ENCODE measurements around the gene ZWILCH. TPM values are rescaled to one million over a fixed set of nuclear protein-coding genes. Genes with fewer than 3 reads are reported as not detected.

ZWILCH gene
- total and polyA plus RNA-seq, 5 donors = 0.95 to 3.7 (median 2.3) TPM

DNA sequence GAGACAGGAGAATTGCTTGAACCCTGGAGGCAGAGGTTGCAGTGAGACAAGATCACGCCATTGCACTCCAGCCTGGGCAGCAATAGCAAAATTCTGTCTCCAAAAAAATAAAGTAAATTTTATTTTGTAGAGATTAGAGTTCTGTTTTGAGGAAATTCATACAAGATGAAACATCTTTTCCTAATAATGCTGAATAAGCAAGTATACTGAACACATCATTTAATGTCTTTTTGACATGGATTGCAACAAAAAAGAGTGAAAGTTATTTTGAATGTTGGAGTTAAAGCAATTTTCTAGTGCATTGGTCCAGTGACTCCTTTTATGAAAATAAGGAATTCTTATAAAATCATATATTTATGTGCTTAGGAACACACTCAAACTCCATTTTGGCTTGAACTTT, 40.1 kb downstream of the ZWILCH start:
- no peak overlapping the region for H3K4me3 ChIP-seq (ENCODE audit: low read length)
- DNase-seq (no peak), ATAC-seq (no peak)
- H3K4me1 ChIP-seq (ENCODE audit: control insufficient read depth, insufficient read depth, low read length) = no peaks in the 10 kb centered on the region
- H3K9me3 ChIP-seq (ENCODE audit: control insufficient read depth, low read length) = no peaks in the 10 kb centered on the region
- 98% methylated on average over 1 of the region's 1 CpG for WGBS
- H3K27ac ChIP-seq (ENCODE audit: low read length) = no peak overlapping the region
- intact Hi-C loops (cut with DNase I) = no loop called here
- no peaks in the 10 kb centered on the region for H3K27me3 ChIP-seq (ENCODE audit: control insufficient read depth, insufficient read depth)

DNA sequence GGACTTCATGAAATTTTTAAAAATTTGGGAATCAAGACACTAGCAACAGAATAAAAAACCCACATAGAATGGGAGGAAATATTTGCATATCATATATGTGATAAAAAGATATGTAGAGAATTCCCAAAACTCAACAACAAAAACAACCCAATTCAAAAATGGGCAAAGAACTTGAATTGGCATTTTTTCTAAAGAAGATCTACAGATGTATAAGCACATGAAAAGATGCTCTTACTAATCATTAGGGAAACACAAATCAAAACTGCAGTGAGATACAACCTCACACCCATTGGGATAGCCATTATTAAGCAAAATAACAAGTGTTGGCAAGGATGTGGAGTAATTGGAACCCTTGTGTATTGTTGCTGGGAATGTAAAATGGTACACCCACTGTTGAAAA, 50.6 kb downstream of the ZWILCH start:
- no peaks in the 10 kb centered on the region for H3K9me3 ChIP-seq (ENCODE audit: control insufficient read depth, low read length)
- ATAC-seq (no peak), DNase-seq (no peak)
- no peak overlapping the region for H3K27ac ChIP-seq (ENCODE audit: low read length)
- intact Hi-C loops (cut with DNase I) = no loop called here
- no peak overlapping the region for H3K4me3 ChIP-seq (ENCODE audit: low read length)
- no peaks in the 10 kb centered on the region for H3K27me3 ChIP-seq (ENCODE audit: control insufficient read depth, insufficient read depth)
- no peaks in the 10 kb centered on the region for H3K4me1 ChIP-seq (ENCODE audit: control insufficient read depth, insufficient read depth, low read length)

DNA sequence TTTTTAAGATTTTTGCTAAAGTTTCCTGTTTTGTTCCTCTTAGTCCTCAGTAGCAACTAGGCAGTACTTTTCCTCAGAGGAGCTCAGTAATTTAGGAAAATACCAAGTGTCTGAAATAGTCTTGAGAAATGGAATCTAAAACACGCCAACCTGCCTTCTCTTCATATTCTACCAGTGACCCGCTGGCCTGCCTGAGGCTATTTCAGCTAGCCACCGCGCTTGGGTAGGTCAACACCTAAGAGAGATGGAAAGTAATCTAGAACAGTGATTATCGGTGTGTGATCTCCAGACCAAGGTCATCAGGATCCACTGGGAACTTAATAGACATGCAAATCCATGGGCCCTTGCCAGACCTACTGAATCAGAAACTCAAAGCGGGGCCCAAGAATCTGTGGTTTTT, 53.1 kb downstream of the ZWILCH start:
- 95% methylated on average over 6 of the region's 6 CpGs for WGBS
- Histone ChIP-seq H3K27ac (ENCODE audit: low read length) (no peak overlapping the region), H3K4me1 (ENCODE audit: control insufficient read depth, insufficient read depth, low read length) (no peaks in the 10 kb centered on the region), H3K4me3 (ENCODE audit: low read length) (no peak overlapping the region), H3K27me3 (ENCODE audit: control insufficient read depth, insufficient read depth) (no peaks in the 10 kb centered on the region), H3K9me3 (ENCODE audit: control insufficient read depth, low read length) (no peaks in the 10 kb centered on the region)
- intact Hi-C loops (cut with DNase I) = no loop called here
- ATAC-seq (no peak), DNase-seq (no peak)

DNA sequence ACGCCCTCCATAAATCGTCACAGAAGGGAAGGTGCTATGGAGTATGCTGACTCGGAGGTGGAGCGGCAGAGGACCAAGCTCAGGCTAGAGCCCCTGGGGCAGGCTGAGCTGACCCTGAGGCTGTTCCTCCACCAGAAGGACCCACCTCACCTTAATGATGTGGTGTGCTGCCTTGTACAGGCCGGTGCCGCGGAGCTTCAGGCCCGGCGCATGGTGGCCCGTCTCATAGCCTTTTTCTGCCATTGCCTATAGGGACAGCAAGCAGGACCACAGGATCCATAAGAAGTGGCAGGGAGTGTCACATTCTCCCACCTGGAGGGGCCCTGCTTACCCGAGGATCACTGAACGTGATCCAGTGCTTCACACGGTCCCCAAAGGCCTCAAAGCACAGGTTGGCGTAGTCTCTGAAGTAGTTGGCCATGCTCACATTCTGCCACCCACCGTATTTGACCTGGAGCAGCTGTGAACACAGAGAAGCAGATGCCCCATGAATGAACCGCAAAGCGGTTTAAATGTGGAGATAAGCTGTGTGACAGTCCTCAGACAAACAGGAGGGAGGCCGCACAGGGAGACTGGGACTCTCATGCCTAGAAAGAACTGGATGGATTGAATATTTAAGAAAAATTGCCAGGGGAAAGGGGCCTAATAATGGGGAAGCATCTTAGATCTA, 55.9 kb downstream of the ZWILCH start:
- no peaks in the 10 kb centered on the region for H3K9me3 ChIP-seq (ENCODE audit: control insufficient read depth, low read length)
- H3K27me3 ChIP-seq (ENCODE audit: control insufficient read depth, insufficient read depth) = no peaks in the 10 kb centered on the region
- ATAC-seq (no peak), DNase-seq (no peak)
- H3K27ac ChIP-seq (ENCODE audit: low read length) = no peak overlapping the region
- no peaks in the 10 kb centered on the region for H3K4me1 ChIP-seq (ENCODE audit: control insufficient read depth, insufficient read depth, low read length)
- no peak overlapping the region for H3K4me3 ChIP-seq (ENCODE audit: low read length)
- intact Hi-C loops (cut with DNase I) = no loop called here
- WGBS = 91% methylated on average over 18 of the region's 18 CpGs

DNA sequence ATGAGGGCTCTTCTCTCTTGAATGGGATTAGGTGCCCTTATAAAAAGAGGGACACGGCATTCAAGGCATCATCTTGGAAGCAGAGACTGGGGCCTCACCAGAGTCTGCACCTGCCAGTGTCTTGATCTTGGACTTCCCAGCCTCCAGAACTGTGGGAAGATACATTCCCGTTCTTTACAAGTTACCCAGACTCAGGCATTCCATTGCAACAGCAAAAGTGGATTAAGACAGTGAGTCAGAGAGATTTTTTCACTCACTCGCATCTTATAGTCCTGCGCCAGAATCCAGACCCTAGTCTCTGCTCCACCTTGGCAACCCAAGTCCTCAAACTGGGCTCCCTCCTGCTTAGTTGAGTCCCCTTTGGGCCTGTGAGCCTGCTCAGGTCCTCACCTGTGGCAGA, 58.0 kb downstream of the ZWILCH start:
- WGBS = 88% methylated on average over 4 of the region's 4 CpGs
- intact Hi-C loops (cut with DNase I) = no loop called here

DNA sequence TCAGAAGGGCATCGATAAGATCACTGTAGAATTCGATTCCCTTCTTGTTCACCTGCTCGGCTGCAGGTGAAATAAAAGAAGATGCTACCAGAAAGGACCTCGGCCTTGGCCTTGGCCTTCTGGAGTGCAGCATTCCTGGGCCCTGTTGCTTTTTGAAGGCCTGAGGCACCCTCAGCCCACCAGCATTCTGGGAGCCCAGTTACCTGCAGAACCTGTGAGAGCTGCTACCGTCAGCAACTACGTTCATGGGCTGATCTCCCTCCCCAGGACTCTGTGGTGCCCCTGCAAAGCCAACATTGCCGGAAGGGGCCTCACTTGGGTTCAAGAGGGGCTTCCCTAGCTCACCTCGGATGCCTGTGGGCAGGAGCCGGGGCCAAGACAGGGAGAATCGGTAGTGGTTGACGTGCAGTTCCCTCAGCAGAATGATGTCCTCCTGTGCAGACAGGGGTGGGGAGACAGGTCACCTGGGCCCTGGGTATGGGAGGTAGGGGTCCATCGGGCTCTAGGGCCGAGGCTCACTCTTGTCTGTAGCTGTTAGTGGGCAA, 58.5 kb downstream of the ZWILCH start:
- ATAC-seq (no peak), DNase-seq (no peak)
- no peak overlapping the region for H3K27ac ChIP-seq (ENCODE audit: low read length)
- H3K4me1 ChIP-seq (ENCODE audit: control insufficient read depth, insufficient read depth, low read length) = no peaks in the 10 kb centered on the region
- no peaks in the 10 kb centered on the region for H3K27me3 ChIP-seq (ENCODE audit: control insufficient read depth, insufficient read depth)
- 93% methylated on average over 13 of the region's 13 CpGs for WGBS
- no peak overlapping the region for H3K4me3 ChIP-seq (ENCODE audit: low read length)
- H3K9me3 ChIP-seq (ENCODE audit: control insufficient read depth, low read length) = no peaks in the 10 kb centered on the region
- intact Hi-C loops (cut with DNase I) = no loop called here

More for the DNA sequence above, 58.0 kb downstream of the ZWILCH start:
- H3K9me3 ChIP-seq (ENCODE audit: control insufficient read depth, low read length) = no peaks in the 10 kb centered on the region
- H3K27ac ChIP-seq (ENCODE audit: low read length) = no peak overlapping the region
- no peak overlapping the region for H3K4me3 ChIP-seq (ENCODE audit: low read length)
- H3K27me3 ChIP-seq (ENCODE audit: control insufficient read depth, insufficient read depth) = no peaks in the 10 kb centered on the region
- DNase-seq = no peak
- H3K4me1 ChIP-seq (ENCODE audit: control insufficient read depth, insufficient read depth, low read length) = no peaks in the 10 kb centered on the region
- no peak for ATAC-seq

DNA sequence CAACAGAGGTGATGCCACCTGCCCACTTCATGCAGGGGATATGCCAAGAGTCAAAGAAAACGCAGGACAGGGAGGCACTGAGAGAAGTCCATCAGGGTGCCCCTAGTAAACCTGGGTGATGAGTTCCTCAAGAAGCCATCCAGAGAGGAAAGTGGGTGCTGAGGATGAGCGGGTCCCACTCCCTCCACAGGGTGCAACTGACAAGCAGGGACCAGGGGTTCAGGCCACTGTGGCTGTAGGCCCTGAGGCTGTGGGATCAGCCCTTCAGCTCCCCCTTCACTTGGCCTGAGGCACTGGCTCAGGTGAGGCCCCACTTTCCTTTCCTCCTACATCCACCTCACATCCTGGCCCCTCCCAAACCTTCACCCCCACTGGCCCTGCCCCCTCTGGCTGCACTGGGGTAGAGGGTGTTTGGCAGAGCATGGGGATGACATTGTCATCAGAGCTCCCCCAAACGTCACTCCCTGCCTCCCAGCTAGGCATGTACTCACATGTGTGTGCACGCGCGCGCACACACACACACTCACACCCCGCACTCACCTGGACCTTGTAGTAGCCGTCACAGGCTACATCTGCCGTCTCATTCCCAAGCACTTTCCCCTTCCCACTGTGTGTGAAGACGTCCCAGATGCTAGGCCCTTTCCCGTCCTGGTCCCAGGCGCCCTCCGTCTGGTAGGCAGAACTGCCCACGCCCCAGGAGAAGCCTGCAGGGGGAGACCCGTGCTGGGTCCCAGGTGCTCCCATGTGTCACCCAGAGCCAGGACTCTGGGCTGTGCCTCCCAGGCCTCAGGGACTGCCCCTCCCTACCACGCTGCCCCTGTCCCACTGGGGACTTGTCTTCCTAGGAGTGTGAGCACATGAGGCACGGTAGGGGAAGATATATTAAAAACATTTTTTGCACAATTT, 59.3 kb downstream of the ZWILCH start:
- 86% methylated on average over 18 of the region's 18 CpGs for WGBS
- Histone ChIP-seq H3K9me3 (ENCODE audit: control insufficient read depth, low read length) (no peaks in the 10 kb centered on the region), H3K4me1 (ENCODE audit: control insufficient read depth, insufficient read depth, low read length) (no peaks in the 10 kb centered on the region), H3K27me3 (ENCODE audit: control insufficient read depth, insufficient read depth) (no peaks in the 10 kb centered on the region), H3K27ac (ENCODE audit: low read length) (no peak overlapping the region), H3K4me3 (ENCODE audit: low read length) (no peak overlapping the region)
- ATAC-seq (no peak), DNase-seq (no peak)
- intact Hi-C loops (cut with DNase I) = no loop called here

DNA sequence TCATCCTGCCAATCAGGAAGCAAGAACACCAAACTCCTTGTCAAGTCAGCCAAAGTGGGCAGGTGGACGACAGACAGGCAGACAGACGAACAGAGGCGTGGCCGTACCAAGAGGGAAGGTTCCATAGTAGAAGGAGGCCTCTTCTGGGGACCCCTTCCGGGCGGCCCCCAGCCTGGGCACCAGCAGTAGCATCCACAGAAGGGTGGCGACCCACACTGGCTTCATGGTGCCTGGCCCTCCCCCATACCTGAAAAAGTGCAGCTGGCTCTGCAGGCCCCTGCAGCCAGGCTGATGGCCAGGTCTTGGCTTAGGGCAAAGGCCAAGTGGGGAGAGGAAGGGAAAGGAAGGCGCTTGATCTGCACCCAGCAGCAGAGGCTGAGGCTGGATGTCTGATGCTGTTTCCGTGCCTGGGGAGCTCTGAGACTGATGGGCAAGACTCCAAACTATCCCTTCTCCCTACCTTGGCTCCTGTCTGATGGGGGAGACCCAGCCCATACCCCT, 60.1 kb downstream of the ZWILCH start:
- 85% methylated on average over 9 of the region's 9 CpGs for WGBS
- no peak for ATAC-seq
- no peaks in the 10 kb centered on the region for H3K9me3 ChIP-seq (ENCODE audit: control insufficient read depth, low read length)
- no peak overlapping the region for H3K27ac ChIP-seq (ENCODE audit: low read length)
- no peak overlapping the region for H3K4me3 ChIP-seq (ENCODE audit: low read length)
- no peaks in the 10 kb centered on the region for H3K27me3 ChIP-seq (ENCODE audit: control insufficient read depth, insufficient read depth)
- DNase-seq = no peak
- intact Hi-C loops (cut with DNase I) = no loop called here
- H3K4me1 ChIP-seq (ENCODE audit: control insufficient read depth, insufficient read depth, low read length) = no peaks in the 10 kb centered on the region

DNA sequence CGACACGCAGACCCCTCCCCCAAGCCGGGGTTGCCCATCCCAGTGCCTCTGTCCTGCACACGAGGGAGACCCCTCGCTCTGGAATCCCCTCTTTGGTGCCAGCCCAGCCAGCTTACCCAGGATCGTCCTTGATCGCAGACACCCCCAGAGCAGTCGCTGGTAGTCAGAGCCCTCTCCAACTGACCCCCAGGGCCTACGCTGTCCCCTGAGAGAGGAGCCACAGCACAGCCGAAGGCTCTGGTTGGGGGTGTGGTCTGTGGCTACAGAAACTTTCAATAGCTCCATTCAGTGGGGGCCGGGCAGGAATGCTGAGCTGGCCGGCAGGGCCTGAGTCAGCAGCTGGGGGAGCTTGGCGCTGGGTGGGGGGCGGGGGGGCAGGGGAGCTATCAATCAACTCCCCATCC, 60.6 kb downstream of the ZWILCH start, which contains the start of gene LCTL:
Gene LCTL, minus strand, starts transcription at position 258 of the 404 bp plus-strand sequence. CDS start 633 bp downstream, outside the sequence.
- WGBS = 57% methylated on average over 14 of the region's 14 CpGs
- H3K27me3 ChIP-seq (ENCODE audit: control insufficient read depth, insufficient read depth) = no peaks in the 10 kb centered on the region
- no peak within 1 kb of the TSS for H3K27ac ChIP-seq (ENCODE audit: low read length)
- no peak within 1 kb of the TSS for H3K4me3 ChIP-seq (ENCODE audit: low read length)
- ATAC-seq (peak in 1 of 2 donors; percentile 22), DNase-seq (no peak)
- H3K4me1 ChIP-seq (ENCODE audit: control insufficient read depth, insufficient read depth, low read length) = no peaks in the 10 kb centered on the region
- H3K9me3 ChIP-seq (ENCODE audit: control insufficient read depth, low read length) = no peaks in the 10 kb centered on the region
- intact Hi-C loops (cut with DNase I) = no loop called here

DNA sequence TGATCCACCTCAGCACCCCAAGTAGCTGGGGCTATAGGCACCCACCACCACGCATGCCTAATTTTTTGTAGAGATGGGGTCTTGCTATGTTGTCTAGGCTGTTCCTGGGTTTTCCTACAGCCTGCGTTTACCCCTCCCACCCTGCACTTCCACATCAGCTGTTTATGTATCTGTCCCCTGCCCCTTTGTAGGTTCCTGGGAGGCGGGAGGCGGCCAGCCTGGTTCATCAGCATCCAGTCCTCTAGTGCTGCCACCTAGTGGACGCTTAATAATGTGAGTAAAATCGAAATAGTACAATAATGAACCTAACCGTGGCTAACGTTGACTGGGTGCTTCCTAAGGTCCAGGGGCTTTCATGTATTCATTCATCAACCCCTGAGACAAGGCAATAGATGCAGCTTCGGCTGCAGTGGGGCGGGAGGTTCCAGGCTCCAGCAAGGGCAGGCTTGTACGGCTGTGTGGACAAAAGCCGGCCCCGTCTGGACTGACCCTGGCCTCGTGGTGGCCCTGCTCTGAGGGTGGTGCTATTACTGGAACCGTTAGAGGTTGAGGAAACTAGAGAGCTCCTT, 61.9 kb downstream of the ZWILCH start:
- H3K4me3 ChIP-seq (ENCODE audit: low read length) = no peak overlapping the region
- ATAC-seq (peak; percentile 45 to 54), DNase-seq (peak; percentile 68 to 81 (median 72))
- 31% methylated on average over 15 of the region's 15 CpGs for WGBS
- H3K27me3 ChIP-seq (ENCODE audit: control insufficient read depth, insufficient read depth) = no peaks in the 10 kb centered on the region
- intact Hi-C loops (cut with DNase I) = no loop called here
- no peak overlapping the region for H3K27ac ChIP-seq (ENCODE audit: low read length)
- no peaks in the 10 kb centered on the region for H3K4me1 ChIP-seq (ENCODE audit: control insufficient read depth, insufficient read depth, low read length)
- no peaks in the 10 kb centered on the region for H3K9me3 ChIP-seq (ENCODE audit: control insufficient read depth, low read length)

DNA sequence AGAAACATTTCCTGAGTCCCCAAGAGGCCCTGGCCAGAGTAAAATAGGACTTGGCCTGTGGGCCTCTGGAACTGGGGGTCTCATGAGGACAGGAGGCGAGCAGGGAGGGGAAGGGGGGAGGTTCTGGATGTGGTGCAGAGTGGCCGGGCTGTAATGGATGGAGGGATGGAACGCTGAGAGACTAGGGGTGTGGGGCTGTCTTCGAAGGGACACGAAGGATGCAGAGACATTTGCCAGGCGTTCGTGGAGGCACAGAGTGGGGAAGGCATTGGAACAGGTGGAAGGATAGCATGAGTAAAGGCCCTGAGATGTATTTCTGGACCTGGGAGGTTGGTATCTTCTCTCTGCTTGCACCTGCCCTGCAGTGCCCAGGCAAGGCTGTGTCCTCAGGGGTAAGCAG, 62.8 kb downstream of the ZWILCH start:
- Histone ChIP-seq H3K27me3 (ENCODE audit: control insufficient read depth, insufficient read depth) (no peaks in the 10 kb centered on the region), H3K27ac (ENCODE audit: low read length) (no peak overlapping the region), H3K4me3 (ENCODE audit: low read length) (no peak overlapping the region), H3K4me1 (ENCODE audit: control insufficient read depth, insufficient read depth, low read length) (no peaks in the 10 kb centered on the region), H3K9me3 (ENCODE audit: control insufficient read depth, low read length) (no peaks in the 10 kb centered on the region)
- DNase-seq (no peak), ATAC-seq (no peak)
- intact Hi-C loops (cut with DNase I) = no loop called here
- WGBS = 90% methylated on average over 7 of the region's 7 CpGs

Measured in right cardiac atrium (tissue), 5 donors.